GM06990 (cell line): ENCODE data around the gene TPSG1.

Source experiments
- DNase-seq: peaks from one replicate; pipeline ENCODE4 v3.0.0-alpha.2; 2011; ENCODE audit not compliant: insufficient read length; ENCODE audit errors: extremely low read depth
- H3K27me3 ChIP-seq: replicated peaks from 2 replicates; pipeline ENCODE4 v1.6.0; 2011; ENCODE audit warnings: low read length; ENCODE audit not compliant: control insufficient read depth, insufficient read depth
- H3K36me3 ChIP-seq: 2 replicates; pipeline ENCODE4 v1.5.1; 2011; ENCODE audit warnings: low read length; ENCODE audit not compliant: control insufficient read depth, insufficient read depth
- H3K4me3 ChIP-seq: replicated peaks from 2 replicates; pipeline ENCODE4 v1.5.1; 2011; ENCODE audit warnings: low read depth, mild to moderate bottlenecking, control low read depth, low read length
- TF ChIP-seq, protein P1 (sequence below): IDR thresholded peaks from 2 replicates; pipeline ENCODE4 v1.5.1; 2011; ENCODE audit warnings: low read length, control low read depth, mild to moderate bottlenecking, inconsistent platforms; ENCODE audit not compliant: insufficient read depth, poor library complexity, severe bottlenecking

TPSG1 gene

DNA sequence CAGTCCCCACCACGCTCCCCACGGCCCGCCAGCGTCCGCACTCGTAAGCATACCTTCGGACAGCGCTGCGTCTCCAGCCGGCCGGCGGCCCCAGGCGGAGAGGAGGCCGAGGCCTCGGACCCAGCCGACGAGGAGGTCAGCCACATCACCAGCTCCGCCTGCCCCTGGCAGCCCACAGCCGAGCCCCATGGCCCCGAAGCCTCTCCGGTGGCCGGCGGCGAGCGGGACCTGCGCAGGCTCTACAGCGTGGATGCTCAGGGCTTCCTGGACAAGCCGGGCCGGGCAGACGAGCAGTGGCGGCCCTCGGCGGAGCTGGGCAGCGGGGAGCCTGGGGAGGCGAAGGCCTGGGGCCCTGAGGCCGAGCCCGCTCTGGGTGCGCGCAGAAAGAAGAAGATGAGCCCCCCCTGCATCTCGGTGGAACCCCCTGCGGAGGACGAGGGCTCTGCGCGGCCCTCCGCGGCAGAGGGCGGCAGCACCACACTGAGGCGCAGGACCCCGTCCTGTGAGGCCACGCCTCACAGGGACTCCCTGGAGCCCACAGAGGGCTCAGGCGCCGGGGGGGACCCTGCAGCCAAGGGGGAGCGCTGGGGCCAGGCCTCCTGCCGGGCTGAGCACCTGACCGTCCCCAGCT lies 4.9 kb downstream of the TPSG1 start:
- Histone ChIP-seq H3K27me3 (no peaks in the 10 kb centered on the region), H3K36me3 (no peaks in the 10 kb centered on the region), H3K4me3 (no peak overlapping the region)
- TF ChIP-seq, protein P1, sequence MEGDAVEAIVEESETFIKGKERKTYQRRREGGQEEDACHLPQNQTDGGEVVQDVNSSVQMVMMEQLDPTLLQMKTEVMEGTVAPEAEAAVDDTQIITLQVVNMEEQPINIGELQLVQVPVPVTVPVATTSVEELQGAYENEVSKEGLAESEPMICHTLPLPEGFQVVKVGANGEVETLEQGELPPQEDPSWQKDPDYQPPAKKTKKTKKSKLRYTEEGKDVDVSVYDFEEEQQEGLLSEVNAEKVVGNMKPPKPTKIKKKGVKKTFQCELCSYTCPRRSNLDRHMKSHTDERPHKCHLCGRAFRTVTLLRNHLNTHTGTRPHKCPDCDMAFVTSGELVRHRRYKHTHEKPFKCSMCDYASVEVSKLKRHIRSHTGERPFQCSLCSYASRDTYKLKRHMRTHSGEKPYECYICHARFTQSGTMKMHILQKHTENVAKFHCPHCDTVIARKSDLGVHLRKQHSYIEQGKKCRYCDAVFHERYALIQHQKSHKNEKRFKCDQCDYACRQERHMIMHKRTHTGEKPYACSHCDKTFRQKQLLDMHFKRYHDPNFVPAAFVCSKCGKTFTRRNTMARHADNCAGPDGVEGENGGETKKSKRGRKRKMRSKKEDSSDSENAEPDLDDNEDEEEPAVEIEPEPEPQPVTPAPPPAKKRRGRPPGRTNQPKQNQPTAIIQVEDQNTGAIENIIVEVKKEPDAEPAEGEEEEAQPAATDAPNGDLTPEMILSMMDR, result no peak
- no peak for DNase-seq

DNA sequence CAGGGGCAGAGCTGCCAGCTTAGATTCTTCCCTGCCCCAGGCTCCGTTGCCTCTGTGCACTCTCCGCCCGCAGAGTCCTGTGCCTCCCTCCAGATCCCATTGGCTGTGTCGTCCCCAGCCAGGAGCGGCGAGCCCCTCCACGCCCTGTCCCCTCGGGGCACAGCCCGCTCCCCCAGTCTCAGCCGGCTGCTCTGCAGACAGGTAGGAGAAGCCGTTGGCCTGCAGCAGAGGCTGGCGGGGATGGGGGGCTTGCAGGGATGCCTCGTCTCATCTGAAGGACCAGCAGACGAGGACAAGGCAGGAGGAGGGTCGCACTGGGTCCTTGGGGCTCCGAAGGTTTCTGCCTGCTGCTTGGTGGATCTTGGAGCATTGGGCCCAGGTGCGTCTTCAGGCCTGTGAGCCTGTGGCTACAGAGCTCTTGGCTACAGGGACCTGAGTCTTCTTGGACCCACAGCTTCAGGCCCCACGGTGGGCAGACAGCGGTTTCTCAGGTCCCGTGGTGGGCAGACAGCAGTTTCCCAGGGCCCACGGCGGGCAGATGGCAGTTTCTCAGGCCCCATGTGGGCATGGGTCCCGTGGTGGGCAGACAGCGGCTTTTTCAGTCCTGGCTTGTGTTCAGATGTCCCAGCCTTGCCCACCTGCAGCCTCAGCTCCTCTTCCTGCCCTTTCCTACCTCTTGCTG lies 6.0 kb downstream of the TPSG1 start:
- H3K36me3 ChIP-seq, result no peaks in the 10 kb centered on the region
- no peak for DNase-seq
- H3K27me3 ChIP-seq, result no peaks in the 10 kb centered on the region
- TF ChIP-seq, protein P1, result no peak
- H3K4me3 ChIP-seq, result no peak overlapping the region

DNA sequence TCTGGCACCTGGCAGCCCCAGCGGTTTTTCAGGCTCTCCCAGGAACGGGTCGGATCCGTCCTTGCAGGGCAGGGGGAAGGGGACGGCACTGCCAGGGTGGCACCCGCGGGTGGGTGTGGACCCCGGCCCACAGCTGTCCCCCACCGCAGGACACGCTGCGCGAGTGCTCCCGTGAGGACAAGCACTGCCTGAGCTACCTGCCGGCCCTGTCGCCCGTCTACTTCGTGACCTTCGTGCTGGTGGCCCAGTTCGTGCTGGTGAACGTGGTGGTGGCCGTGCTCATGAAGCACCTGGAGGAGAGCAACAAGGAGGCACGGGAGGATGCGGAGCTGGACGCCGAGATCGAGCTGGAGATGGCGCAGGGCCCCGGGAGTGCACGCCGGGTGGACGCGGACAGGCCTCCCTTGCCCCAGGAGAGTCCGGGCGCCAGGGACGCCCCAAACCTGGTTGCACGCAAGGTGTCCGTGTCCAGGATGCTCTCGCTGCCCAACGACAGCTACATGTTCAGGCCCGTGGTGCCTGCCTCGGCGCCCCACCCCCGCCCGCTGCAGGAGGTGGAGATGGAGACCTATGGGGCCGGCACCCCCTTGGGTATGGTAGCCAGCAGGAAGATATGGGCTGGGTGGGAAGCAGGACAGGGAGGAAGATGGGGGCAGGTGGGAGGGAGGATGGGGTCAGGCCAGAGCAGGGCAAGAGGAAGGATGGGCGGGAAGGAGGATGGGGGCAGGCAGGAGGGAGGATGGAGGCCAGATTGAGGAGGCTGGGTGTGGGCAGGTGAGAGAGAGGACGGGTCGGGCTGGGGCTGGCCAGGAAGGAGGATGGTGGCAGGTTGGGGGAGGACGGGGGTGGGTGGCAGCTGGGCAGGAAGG lies 6.8 kb downstream of the TPSG1 start:
- DNase-seq, result no peak
- Histone ChIP-seq H3K4me3 (no peak overlapping the region), H3K36me3 (no peaks in the 10 kb centered on the region), H3K27me3 (no peaks in the 10 kb centered on the region)
- TF ChIP-seq, protein P1, result no peak

DNA sequence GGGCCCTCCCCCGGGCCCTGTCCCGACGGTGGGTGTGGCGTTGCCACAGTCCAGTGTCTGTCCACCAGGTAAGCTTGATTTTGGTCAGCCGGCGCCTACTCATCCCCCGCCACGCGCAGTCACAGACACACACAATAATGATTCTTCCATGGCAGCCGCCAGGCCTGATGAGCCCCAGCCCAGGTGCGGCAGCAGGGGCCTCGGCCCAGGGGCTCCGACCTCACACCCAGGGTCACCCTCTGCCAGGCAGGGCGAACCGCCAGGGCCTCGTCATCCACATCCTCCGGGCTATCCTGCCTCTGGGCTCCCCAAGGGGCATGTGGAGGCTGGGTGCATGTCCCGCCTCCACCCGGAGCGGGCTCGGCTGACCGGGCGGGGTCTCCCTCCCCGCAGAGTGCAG lies 7.5 kb downstream of the TPSG1 start:
- TF ChIP-seq, protein P1, result no peak
- Histone ChIP-seq H3K4me3 (no peak overlapping the region), H3K27me3 (no peaks in the 10 kb centered on the region), H3K36me3 (no peaks in the 10 kb centered on the region)
- no peak for DNase-seq

DNA sequence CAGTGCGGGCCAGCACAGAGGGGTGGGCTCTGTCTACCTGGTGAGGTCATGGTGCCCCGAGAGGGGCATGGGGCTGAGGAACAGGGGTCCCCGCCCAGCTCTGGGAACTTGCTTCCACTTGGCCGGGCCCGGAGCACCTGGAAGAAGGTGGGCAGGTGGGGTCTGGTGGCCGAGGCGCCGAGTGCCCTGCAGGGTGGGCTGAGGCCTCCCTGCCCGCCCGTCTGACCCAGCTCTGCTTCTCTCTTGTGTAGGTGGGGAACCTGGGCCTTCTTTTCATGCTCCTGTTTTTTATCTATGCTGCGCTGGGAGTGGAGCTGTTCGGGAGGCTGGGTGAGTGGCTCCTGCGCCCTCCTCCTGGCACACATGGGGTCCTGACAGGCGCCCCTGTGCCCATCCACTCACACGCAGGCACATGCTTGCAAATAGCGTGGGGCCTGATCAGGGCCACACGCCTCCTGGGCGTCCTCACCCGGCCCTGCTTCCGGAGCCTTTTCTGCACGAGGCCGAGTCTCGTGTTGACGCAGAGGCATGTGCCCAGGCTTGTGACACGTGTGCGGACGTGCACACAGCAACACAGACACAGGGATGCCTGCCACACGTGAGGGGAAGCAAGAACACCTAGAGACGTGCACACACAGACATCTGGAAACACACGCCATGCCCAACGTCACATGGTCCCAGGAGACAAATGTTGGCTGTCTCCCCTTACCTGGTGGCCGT lies 8.2 kb downstream of the TPSG1 start:
- no peaks in the 10 kb centered on the region for H3K27me3 ChIP-seq
- TF ChIP-seq, protein P1, result no peak
- DNase-seq, result no peak
- no peak overlapping the region for H3K4me3 ChIP-seq
- no peaks in the 10 kb centered on the region for H3K36me3 ChIP-seq
